HG03280 (cell line): ENCODE data around the gene DCAF11.

Source experiments
- ATAC-seq: cut with Tn5 transposase; IDR thresholded peaks from one replicate; pipeline ENCODE4 v1.9.1; 2021; ENCODE audit warnings: mild to moderate bottlenecking, moderate library complexity; ENCODE audit not compliant: unreplicated experiment

The DCAF11 gene

DNA sequence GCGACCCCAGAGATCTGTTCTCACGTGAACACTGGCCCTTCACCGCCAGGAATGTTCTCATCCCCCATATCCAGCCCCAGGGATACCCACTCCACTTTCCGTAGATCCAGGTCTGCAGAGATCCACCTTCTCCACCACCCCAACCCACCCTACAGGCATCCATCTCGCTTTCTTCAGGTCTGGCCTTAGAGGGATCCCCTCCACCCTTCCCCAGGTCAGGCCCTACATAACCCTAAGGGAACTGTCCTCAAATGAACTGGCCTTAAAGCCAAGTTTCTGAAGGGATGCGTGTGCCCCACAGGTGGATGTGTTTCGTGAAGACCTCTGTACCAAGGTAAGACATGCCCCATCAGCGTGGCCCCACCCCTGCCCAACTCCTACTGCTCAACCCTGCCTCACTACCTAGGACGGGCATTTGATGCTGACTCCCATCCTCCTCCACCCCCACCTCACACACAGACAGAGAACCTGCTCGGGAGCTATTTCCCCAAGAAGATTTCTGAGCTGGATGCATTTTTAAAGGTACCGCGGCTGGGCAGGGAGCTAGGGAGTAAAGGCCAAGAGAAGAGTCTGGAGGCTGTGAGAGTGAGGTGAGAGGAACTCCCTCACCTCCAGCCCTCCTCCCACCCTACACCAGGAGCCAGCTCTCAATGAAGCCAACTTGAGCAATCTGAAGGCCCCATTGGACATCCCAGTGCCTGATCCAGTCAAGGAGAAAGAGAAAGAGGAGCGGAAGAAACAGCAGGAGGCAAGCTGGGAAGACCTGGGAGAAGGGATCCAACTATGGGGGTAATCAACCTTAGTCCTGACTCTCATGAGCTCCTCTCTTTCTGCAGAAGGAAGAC is 22.3 kb downstream of the DCAF11 start:
- ATAC-seq: no peak

DNA sequence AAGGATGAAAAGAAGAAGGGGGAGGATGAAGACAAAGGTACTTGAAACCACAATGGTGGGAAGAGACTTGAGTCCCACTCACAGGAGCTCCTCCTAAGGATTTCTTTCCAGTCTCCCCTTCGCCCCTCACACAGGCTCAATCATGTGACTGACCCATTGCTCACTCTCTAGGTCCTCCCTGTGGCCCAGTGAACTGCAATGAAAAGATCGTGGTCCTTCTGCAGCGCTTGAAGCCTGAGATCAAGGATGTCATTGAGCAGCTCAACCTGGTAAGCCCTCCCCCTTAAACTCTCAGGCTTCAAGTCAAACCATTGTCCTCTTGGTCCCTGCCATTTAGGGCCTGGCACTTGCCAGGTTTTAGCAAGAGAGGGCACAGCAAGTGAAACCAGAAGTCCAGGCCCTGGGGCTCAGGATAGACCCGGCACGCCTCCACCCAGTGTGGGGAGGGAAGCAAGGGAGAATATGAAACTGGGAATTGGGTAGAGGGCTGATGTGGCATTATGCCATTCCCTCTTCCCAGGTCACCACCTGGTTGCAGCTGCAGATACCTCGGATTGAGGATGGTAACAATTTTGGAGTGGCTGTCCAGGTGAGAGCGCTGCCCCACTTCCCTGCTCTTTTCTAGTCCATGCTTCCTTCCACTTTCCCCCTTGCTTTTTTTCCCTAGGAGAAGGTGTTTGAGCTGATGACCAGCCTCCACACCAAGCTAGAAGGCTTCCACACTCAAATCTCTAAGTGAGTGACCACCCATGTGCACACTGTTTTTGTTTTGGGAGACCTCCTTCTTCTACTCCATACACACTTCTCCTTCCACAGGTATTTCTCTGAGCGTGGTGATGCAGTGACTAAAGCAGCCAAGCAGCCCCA is 23.2 kb downstream of the DCAF11 start:
- ATAC-seq: no peak

DNA sequence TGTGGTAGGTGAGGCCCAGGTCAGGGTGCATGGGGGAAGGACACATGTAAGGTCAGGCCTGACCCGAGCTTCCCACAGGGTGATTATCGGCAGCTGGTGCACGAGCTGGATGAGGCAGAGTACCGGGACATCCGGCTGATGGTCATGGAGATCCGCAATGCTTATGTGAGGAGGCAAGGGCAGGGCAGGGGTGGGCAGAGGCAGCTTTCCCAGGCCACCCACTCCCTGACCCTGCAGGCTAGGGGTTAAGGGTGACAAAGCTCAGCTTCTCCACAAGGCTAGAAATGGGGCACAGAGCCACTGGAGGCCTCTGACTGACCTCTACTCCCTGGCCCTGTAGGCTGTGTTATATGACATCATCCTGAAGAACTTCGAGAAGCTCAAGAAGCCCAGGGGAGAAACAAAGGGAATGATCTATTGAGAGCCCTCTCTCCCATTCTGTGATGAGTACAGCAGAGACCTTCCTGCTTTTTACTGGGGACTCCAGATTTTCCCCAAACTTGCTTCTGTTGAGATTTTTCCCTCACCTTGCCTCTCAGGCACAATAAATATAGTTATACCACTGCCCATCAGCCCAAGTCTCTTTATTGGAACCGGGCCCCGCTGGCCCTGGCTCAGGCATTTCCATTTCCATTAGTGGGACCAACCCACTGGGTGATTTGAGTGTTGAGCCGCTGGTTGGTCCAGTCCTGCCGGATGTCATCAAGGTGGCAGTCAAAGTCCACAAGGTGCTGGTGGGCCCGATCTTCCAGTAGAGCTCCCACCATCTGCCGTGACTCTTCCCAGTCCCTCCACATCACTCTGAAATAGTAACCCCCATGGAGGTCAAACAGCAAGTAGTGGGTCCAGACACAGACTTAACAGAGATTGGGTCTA is 24.1 kb downstream of the DCAF11 start:
- no peak for ATAC-seq

DNA sequence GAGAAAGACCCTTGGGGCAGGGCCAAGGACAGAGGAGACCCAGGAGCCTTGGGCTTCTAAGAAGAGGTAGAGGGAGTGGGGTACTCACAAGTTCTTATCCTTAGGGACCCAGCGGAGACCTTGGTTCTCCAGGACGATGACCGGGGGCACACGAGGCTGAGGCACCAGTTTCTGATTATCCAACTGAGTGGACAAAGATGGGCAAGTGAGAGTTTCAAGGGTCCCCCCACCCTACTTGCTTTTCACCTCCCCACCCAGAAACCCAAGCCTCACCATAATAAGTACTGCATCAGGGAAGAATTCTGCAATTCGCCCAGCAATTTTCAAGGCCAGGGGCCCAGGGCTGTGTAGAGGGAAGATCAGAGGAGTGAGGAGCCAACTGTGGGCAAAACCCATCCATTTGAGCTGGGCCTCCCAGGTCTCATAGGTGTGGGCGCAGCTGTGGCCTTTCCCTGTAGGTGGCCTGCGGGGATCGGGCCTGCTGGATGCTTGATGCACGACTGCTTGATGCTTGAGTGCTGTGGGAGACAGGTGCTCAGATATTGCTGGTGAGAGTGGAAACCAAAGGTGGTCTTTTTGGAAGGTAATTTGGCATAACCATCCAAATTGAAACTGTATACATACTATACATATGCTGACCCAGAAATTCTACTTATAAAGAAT is 24.8 kb downstream of the DCAF11 start:
- no peak for ATAC-seq

DNA sequence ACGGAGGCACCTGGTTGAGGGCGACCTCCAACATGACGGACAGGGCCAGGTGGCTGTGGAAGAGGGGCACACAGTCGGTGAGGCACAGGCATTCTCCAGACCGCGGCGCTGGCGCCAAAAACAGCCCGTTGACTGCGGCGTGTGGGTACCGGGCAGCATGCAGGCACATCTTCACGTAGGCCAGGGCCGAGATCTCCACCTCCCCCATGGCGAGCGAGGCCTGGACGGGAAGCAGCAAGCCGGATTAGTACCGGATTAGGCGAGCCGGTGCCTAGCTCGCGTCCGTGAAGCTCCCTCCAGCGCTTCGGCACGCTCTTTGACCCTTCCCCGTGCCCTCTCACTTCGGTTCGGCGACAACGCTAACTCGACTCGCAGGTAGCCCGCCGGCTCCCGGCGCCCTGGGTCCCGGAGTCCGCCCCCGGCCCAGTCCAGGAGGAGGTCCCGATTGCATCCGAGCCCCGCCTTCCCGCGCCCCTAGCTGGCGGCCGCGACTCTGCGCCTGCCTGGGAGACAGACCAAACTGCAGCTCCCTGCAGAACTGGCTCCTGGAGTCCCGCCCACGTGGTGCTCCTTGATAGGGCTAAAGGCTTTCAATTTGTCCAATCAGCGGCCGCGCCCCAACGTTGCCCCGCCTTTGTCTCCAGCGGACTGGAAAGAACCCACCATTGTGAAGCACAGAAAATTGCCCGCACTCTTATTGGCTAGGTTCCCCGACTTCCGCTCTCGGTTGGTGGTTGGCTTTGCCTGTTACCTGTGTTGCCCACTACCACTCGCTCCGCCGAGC is 26.7 kb downstream of the DCAF11 start, which contains the start of gene EMC9:
TSS of gene EMC9 (minus strand) at position 495 of the 784 bp plus-strand sequence. CDS start at position 208, 287 bp downstream.
- ATAC-seq: peak; percentile 84

DNA sequence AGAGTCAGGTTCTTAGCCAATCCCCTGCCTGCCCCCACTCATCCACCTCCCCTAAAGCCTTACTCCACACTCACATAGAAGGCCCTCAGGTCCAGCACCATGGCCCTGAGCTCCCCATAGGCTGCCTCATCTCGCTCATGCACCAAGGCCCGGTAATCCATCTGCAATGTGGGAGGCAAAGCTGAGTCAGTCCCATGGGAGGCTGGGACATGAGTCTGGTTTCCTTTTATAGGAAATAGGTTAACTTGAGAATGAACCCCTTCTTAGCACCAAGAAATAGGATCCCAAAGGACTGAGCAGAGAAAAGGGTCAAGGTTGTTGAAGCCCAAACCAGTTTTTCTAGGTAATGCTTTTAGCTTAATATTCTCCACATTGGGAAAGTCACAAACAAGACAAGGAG is 28.9 kb downstream of the DCAF11 start:
- ATAC-seq: no peak

DNA sequence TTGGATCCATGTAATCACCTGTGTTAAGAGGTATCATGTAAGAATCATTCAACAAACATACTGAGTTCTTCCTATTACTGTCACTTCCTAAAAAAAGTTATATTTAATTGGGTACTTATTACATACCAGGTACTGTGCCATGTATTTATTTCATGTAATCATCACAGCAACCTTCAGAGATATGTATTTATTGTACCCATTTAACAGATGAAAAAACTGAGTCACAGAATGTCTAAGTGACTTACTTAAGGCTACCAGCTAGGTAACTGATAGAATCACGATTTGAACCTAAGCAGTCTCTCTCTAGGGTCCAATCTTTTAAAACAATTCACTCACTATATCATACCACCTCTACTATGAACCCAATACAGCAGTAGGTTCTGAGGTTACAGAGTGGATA is 29.9 kb downstream of the DCAF11 start:
- ATAC-seq: no peak

DNA sequence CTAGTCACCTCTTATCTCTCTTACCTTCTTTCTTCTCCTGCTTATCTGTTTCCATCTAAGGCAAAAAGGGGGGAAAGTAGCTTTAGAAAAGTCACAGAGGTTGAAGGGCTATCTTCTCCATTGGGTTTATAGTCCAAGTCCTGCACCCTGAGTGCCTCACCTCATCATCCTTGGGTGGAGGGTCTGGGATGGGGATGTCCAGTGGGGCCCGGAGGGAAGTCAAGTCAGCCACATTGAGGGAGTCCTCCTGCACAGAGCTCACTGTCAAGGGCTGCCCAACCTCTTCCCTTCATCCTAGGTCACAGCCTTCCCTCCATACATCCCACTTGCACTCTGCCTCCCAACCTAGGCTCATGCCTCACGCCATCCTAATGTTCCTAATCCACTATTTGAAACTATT is 30.6 kb downstream of the DCAF11 start:
- ATAC-seq: no peak

DNA sequence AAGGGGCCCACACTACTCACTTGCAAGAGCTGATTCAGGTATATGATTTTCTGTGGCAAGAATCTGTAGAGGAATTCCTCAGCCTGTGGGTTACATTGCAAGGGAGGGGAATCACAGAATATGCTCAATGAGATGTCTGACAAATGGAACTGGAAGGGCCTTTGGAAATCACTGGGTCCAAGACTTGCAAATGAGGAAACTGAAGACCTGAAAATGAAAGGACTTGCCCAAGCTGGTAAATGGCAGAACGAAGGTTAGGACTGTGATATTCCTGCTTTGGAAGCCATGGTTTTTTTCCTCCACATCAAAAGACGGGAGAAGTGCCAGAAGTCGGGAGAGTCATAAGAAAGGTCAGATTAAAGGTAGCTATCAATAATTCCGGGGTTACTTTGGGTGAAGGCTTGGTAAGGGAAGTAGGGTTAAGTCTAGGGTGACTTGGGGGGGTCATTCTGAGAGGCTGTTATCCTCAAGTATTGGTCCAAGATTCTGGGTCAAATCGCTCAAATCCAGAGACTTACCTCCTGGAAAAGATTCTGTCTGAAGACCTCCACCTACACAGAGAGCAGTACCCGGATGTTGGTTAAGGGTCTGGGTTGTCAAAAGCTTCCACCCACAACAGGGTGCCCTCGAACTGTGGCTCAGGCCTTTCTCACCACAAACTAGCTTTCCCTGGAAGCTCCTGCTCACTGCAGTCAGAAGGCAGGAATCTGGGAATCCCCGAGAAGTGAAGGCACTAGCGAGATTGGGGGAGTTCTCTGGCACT is 31.3 kb downstream of the DCAF11 start:
- no peak for ATAC-seq

DNA sequence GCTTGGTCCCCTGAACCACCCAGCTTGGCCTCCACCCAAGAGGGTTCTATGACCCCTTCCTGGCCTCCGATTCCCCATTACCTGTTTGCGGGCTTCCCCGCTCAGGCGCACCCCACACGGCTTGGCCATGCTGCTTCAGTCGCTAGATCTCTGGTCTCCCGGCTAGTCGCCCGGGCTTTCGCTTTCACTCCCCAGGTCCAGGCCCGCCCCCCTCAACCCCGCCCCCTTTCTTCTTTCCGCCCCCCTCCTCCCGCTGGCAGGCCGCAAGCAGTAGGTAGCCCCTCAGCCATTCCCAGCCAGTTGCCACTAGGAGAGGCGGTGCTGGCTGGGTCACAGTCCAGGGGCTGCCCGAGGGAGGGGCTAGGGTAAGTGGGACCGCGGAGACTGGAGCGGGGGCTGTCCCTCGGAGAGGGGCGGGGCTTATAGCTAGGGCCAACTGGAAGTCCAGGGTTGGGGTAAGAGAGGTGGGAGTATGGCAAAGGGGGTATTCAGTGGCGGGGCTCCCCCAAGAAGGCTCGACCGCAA is 31.9 kb downstream of the DCAF11 start, which contains the start of gene PSME2:
TSS of gene PSME2 (minus strand) at position 158 of the 525 bp plus-strand sequence. CDS start at position 129, 29 bp downstream.
- ATAC-seq: peak; percentile 57

DNA sequence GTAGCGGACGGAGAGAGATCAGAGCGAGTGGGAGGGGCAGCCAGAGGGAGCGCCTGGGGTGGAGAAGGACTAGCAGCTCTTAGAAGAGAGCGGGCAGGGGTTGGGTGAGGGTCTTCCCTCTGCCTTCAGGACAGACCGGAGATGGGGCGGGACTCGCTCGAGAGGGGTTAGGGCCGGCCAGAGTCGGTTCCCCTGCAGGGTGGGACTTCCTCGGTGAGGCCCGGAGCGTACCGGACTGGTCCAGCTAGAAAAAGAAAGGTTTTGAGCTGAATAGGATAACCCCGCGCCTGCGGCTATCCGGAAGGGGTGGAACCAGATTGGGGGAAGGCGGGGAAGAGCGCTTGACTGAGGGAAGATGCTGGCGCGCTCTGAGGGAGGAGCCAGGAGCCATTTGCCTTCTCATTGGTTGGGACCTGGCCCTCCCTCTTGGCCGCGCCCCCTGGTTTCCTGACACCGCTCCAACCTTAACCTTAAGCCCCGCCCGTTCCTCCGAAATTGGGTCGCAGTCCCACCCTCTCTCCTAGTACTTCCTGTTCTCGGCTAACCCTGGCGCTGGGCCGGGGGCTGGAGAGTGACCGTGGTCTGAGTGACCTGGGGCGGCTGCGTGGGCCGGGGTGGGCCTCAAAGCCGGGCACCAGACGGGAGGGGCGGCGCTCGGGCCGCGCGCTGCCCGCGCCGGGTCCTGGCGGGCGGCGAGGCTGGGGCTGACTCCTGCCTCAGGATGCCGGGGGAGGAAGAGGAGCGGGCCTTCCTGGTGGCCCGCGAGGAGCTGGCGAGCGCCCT is 32.6 kb downstream of the DCAF11 start, which contains the start of gene RNF31:
TSS of gene RNF31 (plus strand) at position 521 of the 783 bp plus-strand sequence. CDS start at position 722, 201 bp downstream.
- peak; percentile 81 for ATAC-seq

DNA sequence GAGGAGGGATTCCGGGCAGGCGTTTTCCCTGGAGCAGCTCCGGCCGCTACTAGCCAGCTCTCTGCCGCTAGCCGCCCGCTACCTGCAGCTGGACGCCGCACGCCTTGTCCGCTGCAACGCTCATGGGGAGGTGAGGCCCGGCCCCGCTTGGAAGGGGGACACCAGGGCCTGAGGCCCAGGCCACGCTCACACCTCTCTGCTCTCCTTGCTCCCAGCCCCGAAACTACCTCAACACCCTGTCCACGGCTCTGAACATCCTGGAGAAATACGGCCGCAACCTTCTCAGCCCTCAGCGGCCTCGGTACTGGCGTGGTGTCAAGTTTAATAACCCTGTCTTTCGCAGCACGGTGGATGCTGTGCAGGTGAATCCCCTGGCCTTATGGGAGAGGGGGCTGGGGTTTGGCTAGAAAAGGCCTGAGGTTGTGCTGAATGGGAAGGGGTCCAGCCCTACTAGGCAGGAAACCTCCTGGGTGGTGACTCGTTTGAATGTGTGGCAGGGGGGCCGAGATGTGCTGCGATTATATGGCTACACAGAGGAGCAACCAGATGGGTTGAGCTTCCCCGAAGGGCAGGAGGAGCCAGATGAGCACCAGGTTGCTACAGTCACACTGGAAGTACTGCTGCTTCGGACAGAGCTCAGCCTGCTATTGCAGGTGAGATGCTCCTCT is 33.3 kb downstream of the DCAF11 start:
- ATAC-seq: no peak

DNA sequence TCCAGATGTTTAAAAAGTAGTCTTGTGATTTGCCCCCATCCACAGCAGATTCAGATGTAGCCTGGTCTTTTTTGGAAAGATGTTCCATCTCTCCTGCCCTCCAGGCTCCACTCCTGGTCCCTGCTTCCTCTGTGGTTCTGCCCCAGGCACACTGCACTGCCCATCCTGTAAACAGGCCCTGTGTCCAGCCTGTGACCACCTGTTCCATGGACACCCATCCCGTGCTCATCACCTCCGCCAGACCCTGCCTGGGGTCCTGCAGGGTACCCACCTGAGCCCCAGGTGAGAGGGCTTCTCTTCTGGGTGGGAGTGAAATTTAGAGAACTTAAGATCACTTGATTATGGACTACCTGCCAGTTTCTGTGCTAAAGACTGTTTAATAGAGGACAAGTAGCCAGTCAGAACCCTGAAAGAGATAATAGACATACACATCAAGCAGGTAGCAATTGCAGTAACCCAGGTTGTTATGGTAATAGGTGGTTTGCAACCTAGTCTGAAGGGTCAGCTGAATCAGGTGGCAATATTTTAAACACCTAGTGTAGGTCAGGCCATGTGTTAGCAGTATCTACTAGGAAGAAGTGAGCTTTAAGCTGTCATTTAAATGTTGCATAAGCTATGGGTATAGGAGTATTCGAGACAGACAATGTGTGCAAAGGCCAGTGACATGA is 34.9 kb downstream of the DCAF11 start:
- no peak for ATAC-seq

DNA sequence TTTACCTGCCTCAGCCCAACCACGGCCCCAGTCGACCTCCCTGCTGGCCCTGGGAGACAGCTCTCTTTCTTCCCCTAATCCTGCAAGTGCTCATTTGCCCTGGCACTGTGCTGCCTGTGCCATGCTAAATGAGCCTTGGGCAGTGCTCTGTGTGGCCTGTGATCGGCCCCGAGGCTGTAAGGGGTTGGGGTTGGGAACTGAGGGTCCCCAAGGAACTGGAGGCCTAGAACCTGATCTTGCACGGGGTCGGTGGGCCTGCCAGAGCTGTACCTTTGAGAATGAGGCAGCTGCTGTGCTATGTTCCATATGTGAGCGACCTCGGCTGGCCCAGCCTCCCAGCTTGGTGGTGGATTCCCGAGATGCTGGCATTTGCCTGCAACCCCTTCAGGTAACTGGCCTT is 35.5 kb downstream of the DCAF11 start:
- no peak for ATAC-seq

DNA sequence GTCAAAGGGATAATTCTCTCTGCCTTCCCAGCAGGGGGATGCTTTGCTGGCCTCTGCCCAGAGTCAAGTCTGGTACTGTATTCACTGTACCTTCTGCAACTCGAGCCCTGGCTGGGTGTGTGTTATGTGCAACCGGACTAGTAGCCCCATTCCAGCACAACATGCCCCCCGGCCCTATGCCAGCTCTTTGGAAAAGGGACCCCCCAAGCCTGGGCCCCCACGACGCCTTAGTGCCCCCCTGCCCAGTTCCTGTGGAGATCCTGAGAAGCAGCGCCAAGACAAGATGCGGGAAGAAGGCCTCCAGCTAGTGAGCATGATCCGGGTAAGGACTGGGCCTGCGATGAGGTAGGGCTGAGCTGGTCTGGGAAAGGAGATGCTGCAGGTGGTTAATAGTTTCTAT is 36.0 kb downstream of the DCAF11 start:
- no peak for ATAC-seq

DNA sequence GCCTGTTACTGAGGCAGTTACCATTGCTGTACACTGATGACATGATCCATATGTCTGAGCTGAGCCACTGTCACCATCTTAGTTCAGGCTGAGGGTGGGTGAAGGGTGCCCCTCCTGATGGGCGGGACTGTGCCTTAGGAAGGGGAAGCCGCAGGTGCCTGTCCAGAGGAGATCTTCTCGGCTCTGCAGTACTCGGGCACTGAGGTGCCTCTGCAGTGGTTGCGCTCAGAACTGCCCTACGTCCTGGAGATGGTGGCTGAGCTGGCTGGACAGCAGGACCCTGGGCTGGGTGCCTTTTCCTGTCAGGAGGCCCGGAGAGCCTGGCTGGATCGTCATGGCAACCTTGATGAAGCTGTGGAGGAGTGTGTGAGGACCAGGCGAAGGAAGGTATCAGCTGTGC is 36.4 kb downstream of the DCAF11 start:
- no peak for ATAC-seq
